ENCODE results near the gene LRRC71. TPM values are rescaled to one million over a fixed set of nuclear protein-coding genes. Genes with fewer than 3 reads are reported as not detected.

The LRRC71 gene
- total and polyA plus RNA-seq, 2 experiments from 2014 or later: 0.24 TPM; not detected in 1

DNA sequence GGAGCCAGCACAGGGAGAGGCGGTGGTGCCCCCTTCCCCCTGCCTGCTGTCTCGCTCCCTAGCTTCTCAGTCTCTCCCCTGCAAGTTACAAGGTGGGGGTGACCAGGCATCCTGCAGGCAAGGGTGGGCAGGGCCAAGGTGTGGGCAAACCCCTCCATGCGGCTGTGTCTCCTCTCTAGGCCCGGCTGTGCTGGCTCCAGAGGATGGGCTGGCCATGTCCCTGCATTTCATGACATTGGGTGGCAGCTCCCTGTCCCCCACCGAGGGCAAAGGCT is 45.2 kb upstream of the LRRC71 start:
- Mint-ChIP-seq H3K4me3 (no peak overlapping the region), H3K27me3 (ENCODE audit: insufficient read depth, low read depth, poor library complexity) (peaks cover 19% of the 10 kb centered on the region), H3K4me1 (peaks cover 10% of the 10 kb centered on the region; the same call in 2 of the 3 replicates), H3K27ac (no peak overlapping the region), H3K9me3 (no peaks in the 10 kb centered on the region), H3K36me3 (ENCODE audit: low read depth) (no peaks in the 10 kb centered on the region)
- H3K27ac ChIP-seq (ENCODE audit: low read depth): no peak overlapping the region
- no peak overlapping the region for H2AFZ ChIP-seq
- peaks cover 29% of the 10 kb centered on the region for H3K27me3 ChIP-seq (ENCODE audit: insufficient read depth)
- H3K36me3 ChIP-seq (ENCODE audit: insufficient read depth): no peaks in the 10 kb centered on the region
- H3K4me3 ChIP-seq: no peak overlapping the region
- 0 out of 2 replicates have a peak, but pooled peaks cover 3% of the 10 kb centered on the region for H3F3A ChIP-seq (replicated peaks; ENCODE audit: low read depth)
- no peaks in the 10 kb centered on the region for H3K79me2 ChIP-seq (replicated peaks; ENCODE audit: insufficient read depth)
- H3K4me1 ChIP-seq (ENCODE audit: insufficient read depth): peaks cover 3% of the 10 kb centered on the region; the same call in 1 of the 2 replicates
- ATAC-seq (no peak), DNase-seq (ENCODE audit: low spot score) (no peak)
- H3K4me2 ChIP-seq: no peak overlapping the region
- H4K20me1 ChIP-seq (replicated peaks; ENCODE audit: insufficient read depth): no peaks in the 10 kb centered on the region
- TF ChIP-seq, protein P1, sequence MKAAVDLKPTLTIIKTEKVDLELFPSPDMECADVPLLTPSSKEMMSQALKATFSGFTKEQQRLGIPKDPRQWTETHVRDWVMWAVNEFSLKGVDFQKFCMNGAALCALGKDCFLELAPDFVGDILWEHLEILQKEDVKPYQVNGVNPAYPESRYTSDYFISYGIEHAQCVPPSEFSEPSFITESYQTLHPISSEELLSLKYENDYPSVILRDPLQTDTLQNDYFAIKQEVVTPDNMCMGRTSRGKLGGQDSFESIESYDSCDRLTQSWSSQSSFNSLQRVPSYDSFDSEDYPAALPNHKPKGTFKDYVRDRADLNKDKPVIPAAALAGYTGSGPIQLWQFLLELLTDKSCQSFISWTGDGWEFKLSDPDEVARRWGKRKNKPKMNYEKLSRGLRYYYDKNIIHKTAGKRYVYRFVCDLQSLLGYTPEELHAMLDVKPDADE (IDR thresholded peaks at IDR 0.05): no peak
- TF ChIP-seq STAT1 (IDR thresholded peaks at IDR 0.05; ENCODE audit: unreplicated experiment): no peak
- no peak for TF ChIP-seq POLR2AphosphoS5 (IDR thresholded peaks at IDR 0.05; ENCODE audit: low read depth)
- no peak for TF ChIP-seq EZH2phosphoT487 (IDR thresholded peaks at IDR 0.05; ENCODE audit: unreplicated experiment)
- no peak for TF ChIP-seq ZNF114 (CRISPR knock-in tag; IDR thresholded peaks at IDR 0.05)
- TF ChIP-seq, protein P2, sequence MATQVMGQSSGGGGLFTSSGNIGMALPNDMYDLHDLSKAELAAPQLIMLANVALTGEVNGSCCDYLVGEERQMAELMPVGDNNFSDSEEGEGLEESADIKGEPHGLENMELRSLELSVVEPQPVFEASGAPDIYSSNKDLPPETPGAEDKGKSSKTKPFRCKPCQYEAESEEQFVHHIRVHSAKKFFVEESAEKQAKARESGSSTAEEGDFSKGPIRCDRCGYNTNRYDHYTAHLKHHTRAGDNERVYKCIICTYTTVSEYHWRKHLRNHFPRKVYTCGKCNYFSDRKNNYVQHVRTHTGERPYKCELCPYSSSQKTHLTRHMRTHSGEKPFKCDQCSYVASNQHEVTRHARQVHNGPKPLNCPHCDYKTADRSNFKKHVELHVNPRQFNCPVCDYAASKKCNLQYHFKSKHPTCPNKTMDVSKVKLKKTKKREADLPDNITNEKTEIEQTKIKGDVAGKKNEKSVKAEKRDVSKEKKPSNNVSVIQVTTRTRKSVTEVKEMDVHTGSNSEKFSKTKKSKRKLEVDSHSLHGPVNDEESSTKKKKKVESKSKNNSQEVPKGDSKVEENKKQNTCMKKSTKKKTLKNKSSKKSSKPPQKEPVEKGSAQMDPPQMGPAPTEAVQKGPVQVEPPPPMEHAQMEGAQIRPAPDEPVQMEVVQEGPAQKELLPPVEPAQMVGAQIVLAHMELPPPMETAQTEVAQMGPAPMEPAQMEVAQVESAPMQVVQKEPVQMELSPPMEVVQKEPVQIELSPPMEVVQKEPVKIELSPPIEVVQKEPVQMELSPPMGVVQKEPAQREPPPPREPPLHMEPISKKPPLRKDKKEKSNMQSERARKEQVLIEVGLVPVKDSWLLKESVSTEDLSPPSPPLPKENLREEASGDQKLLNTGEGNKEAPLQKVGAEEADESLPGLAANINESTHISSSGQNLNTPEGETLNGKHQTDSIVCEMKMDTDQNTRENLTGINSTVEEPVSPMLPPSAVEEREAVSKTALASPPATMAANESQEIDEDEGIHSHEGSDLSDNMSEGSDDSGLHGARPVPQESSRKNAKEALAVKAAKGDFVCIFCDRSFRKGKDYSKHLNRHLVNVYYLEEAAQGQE (IDR thresholded peaks at IDR 0.05; ENCODE audit: unreplicated experiment): no peak
- no peak for TF ChIP-seq EZH2 (IDR thresholded peaks at IDR 0.05; ENCODE audit: low read depth, unreplicated experiment)
- TF ChIP-seq, protein P3, sequence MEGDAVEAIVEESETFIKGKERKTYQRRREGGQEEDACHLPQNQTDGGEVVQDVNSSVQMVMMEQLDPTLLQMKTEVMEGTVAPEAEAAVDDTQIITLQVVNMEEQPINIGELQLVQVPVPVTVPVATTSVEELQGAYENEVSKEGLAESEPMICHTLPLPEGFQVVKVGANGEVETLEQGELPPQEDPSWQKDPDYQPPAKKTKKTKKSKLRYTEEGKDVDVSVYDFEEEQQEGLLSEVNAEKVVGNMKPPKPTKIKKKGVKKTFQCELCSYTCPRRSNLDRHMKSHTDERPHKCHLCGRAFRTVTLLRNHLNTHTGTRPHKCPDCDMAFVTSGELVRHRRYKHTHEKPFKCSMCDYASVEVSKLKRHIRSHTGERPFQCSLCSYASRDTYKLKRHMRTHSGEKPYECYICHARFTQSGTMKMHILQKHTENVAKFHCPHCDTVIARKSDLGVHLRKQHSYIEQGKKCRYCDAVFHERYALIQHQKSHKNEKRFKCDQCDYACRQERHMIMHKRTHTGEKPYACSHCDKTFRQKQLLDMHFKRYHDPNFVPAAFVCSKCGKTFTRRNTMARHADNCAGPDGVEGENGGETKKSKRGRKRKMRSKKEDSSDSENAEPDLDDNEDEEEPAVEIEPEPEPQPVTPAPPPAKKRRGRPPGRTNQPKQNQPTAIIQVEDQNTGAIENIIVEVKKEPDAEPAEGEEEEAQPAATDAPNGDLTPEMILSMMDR (conservative IDR thresholded peaks at IDR 0.05; ENCODE audit: low read depth in 2 of 2): no peak
- TF ChIP-seq CREB1 (CRISPR knock-in tag; IDR thresholded peaks at IDR 0.05; ENCODE audit: low read depth): no peak
- TF ChIP-seq, protein P4, sequence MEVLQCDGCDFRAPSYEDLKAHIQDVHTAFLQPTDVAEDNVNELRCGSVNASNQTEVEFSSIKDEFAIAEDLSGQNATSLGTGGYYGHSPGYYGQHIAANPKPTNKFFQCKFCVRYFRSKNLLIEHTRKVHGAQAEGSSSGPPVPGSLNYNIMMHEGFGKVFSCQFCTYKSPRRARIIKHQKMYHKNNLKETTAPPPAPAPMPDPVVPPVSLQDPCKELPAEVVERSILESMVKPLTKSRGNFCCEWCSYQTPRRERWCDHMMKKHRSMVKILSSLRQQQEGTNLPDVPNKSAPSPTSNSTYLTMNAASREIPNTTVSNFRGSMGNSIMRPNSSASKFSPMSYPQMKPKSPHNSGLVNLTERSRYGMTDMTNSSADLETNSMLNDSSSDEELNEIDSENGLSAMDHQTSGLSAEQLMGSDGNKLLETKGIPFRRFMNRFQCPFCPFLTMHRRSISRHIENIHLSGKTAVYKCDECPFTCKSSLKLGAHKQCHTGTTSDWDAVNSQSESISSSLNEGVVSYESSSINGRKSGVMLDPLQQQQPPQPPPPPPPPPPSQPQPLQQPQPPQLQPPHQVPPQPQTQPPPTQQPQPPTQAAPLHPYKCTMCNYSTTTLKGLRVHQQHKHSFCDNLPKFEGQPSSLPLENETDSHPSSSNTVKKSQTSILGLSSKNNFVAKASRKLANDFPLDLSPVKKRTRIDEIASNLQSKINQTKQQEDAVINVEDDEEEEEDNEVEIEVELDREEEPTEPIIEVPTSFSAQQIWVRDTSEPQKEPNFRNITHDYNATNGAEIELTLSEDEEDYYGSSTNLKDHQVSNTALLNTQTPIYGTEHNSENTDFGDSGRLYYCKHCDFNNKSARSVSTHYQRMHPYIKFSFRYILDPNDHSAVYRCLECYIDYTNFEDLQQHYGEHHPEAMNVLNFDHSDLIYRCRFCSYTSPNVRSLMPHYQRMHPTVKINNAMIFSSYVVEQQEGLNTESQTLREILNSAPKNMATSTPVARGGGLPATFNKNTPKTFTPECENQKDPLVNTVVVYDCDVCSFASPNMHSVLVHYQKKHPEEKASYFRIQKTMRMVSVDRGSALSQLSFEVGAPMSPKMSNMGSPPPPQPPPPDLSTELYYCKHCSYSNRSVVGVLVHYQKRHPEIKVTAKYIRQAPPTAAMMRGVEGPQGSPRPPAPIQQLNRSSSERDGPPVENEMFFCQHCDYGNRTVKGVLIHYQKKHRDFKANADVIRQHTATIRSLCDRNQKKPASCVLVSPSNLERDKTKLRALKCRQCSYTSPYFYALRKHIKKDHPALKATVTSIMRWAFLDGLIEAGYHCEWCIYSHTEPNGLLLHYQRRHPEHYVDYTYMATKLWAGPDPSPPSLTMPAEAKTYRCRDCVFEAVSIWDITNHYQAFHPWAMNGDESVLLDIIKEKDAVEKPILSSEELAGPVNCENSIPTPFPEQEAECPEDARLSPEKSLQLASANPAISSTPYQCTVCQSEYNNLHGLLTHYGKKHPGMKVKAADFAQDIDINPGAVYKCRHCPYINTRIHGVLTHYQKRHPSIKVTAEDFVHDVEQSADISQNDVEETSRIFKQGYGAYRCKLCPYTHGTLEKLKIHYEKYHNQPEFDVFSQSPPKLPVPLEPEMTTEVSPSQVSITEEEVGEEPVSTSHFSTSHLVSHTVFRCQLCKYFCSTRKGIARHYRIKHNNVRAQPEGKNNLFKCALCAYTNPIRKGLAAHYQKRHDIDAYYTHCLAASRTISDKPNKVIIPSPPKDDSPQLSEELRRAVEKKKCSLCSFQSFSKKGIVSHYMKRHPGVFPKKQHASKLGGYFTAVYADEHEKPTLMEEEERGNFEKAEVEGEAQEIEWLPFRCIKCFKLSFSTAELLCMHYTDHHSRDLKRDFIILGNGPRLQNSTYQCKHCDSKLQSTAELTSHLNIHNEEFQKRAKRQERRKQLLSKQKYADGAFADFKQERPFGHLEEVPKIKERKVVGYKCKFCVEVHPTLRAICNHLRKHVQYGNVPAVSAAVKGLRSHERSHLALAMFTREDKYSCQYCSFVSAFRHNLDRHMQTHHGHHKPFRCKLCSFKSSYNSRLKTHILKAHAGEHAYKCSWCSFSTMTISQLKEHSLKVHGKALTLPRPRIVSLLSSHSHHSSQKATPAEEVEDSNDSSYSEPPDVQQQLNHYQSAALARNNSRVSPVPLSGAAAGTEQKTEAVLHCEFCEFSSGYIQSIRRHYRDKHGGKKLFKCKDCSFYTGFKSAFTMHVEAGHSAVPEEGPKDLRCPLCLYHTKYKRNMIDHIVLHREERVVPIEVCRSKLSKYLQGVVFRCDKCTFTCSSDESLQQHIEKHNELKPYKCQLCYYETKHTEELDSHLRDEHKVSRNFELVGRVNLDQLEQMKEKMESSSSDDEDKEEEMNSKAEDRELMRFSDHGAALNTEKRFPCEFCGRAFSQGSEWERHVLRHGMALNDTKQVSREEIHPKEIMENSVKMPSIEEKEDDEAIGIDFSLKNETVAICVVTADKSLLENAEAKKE (CRISPR knock-in tag; IDR thresholded peaks at IDR 0.05): no peak
- no peak for TF ChIP-seq NANOG (IDR thresholded peaks at IDR 0.05; ENCODE audit: borderline replicate concordance)
- no peak for TF ChIP-seq JUNB (IDR thresholded peaks at IDR 0.05; ENCODE audit: unreplicated experiment)
- TF ChIP-seq ZNF331 (CRISPR knock-in tag; IDR thresholded peaks at IDR 0.05; ENCODE audit: low read depth): no peak
- H3K9me2 ChIP-seq (ENCODE audit: insufficient read depth): no peaks in the 10 kb centered on the region

Data from GM23338 (cell line).